Dermis microvascular lymphatic vessel endothelial cell (primary cell): ENCODE measurements around the gene FGF14. TPM values are rescaled to one million over a fixed set of nuclear protein-coding genes. Genes with fewer than 3 reads are reported as not detected.

Source experiments
- DNase-seq, 2 donors: peaks; one replicate each; pipeline versions ENCODE4 v3.0.0 to v3.0.0-alpha.2; 2010; ENCODE audit warnings: low read depth in 2 of 2
- total RNA-seq: library from RNA; depleted of rRNA; stranded (reverse); fragments of >200 nt; gene quantifications from 2 replicates; pipeline ENCODE4 v1.2.1, GENCODE V29; 2014

Gene FGF14
- total RNA-seq, 1 donor from 2014 or later, result 2.4 TPM

DNA sequence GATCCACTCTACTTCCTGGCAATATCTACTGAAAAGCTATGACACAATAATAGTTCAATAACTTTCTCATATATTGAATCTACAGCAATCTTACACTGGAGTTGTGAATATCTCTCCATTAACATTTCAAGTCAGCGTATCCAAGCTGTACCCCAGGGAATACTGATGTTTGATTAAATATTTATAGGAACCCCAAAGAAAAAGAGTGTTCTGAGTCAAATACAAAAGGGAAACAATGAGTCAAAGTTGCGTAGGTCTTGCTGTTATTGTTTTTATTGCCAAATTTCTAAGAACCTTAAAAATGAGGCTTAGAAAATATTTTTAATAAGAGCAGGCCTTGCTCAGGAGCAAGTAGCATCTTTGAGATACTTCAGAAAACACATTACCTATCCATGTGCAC, 415.5 kb downstream of the FGF14 start:
- no peak for DNase-seq

DNA sequence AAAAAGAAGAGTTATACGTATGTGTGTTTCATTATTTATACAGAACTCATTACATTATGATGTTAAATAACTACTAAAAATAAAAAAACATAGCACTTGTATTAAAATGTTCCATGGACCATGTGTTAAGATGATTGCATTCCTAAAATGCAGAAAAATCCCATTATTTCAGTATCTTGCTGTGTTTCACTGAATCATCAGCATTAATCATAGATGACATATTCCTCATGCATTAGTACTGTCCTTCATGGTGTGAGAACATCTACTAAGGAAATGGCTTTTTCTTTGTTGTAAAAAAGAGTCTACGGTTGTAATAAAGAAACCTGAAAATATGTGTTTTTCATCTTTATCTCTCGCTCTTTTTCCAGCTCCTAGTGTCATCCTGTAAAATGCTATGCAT, 416.5 kb downstream of the FGF14 start:
- DNase-seq, result no peak

DNA sequence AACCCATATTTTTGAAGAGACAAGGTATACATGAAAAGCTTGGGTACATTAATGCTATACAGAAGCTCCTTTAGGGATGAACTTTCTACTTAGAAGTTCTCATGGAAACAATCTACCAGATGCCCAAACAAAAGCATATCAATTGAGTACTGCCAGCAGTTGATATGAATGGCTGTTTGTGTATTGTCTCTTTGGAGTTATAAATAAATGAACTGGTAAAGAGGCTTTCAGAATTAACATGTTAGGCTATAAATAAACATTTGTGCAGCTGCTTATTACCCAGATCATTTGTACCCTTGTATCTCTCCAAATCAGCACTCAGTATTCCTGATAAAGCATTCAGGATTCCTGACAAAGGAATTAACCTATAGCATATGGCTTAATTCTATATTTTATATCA, 418.9 kb downstream of the FGF14 start:
- no peak for DNase-seq

DNA sequence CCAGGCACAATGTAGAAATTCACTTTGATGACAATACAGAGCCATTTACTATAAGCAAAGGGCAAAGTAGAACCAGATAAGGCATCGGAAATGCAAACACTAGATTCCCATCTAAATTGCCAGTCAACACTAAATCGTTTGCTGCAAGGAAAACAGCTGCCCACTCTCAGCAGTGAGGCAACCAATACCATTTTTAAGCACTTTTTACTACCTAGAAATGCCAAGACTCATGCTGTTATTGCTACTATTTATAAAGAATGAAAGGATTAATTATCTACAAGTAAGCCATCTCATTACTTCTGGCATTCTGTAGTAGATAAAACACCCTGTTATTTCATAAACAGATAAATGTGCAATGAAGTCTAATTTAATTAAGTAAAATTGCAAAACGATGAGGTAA, 422.0 kb downstream of the FGF14 start:
- DNase-seq, result no peak

DNA sequence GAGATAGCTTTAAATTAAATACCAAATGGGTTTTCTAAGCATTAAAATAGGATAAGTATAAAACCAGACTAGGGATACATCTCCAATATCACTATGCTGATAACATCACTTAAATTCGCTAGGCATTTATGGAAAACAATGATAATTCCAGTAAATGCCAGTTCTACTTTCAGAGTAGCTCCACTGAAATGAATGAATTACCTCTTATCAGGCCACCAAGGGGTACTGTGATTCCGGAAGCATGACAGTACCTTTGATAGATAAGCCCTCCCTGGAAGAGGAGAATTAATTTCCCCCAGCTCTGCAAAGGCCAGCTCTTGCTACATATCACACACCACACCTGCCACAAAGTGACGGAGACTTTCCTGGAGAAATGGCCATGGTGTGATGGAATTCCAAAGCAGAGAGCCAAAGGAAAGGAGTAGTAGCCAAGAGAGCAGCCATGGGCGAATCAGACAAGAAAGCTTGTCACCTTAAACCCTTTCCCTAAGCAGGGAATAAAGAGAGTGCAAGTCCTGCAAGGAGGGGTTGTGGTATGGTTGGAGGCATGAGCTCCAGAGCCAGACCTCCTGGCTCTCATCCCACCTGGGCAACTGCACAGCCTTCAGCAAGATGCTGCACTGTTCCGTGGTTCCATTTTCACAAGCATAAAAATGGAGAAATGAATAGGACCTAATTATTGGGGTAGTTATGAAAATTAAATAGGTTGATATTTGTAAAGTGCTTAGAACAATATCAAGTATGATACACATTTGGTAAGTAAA, 423.1 kb downstream of the FGF14 start:
- DNase-seq, result no peak

DNA sequence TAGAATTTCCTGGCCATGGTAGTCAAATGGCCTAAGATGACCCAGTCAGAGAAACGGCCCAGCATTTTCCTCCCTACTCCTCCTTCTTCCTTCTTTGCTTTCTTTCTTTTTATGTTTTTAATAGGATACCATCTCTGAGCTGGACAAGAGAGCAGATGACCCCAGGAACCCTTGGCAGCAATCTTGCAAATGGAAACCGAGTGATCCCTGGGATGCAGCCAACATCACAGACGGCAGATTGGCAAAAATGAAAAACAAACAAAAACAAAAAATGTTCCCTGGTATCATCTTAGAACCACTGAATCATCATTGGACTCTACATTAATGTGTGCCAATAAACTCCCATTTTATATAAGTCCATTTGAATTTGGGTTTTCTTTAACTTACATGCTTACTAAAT, 424.4 kb downstream of the FGF14 start:
- no peak for DNase-seq

DNA sequence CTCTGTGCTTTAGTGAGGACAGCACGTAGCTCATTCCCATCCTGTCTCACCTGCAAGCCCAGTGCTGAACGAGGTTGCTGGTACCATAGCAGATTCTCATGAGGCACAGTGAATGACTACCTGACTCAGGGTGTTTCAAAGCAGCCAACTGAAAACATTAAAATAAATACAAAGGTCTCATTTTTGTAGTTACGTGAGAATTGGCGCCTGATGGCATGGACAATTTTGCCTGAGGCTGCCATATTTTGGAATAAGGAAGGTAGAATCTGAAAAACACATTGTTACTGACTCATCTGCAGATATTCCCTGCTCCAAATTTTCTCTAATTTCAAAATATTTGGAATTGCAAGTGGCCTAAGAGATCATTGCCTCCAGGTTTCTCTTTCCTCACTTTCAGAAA, 429.7 kb downstream of the FGF14 start:
- DNase-seq, result no peak

DNA sequence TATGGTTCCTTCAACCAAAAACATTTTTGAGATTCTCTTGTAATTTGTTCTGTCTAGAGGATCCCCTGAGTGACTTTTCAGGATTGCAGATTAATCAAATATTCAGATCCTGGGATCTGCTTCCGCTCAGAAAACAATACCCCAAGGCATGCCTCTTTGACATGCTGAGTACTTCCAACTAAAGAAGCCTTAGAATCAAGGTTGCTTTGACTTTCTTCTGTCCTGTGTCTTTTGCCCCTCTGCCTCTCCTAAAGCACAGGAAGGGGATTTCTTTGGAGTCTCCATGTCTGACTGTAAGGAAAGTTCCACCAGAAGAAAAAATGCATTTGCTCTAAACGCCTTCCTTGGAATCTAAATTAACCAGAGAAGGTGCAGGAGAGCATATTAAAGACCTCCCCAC, 431.5 kb downstream of the FGF14 start:
- DNase-seq, result no peak

DNA sequence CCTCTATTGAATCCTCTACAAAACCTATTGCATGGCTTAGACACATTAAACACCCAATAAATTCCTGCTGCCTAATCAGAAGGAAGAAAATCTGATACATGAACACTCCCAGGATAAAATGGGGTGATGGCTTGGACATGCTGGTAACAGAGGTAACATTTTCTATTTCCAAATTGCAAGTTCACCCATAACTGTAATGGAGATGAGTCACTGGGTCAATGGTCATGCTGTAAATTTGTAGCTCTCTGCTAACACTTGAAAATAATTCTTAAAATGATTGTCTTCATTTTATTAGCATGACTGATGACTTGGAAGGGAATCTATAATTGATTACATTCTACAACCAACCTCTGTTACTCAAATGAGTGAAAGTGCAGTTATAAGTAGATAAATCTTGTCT, 434.1 kb downstream of the FGF14 start:
- DNase-seq, result no peak

DNA sequence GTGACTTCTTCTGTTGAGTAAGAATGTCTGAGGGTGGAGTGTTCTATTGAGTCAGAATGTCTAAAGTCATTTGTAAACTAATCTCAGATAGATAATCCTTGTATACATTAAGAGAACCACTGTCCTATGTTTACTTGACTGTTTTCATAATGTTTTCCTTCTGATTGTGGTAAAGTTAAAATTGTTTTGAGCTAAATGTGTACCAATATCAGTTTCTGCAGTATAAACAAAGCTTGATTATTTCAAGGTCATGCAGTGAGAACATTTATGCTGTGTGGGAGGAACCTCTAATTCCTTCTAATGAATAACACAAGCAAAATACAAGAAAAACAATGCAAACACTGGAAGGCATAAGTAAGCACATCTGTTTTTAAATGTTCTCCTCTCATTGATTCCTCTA, 434.6 kb downstream of the FGF14 start:
- no peak for DNase-seq

DNA sequence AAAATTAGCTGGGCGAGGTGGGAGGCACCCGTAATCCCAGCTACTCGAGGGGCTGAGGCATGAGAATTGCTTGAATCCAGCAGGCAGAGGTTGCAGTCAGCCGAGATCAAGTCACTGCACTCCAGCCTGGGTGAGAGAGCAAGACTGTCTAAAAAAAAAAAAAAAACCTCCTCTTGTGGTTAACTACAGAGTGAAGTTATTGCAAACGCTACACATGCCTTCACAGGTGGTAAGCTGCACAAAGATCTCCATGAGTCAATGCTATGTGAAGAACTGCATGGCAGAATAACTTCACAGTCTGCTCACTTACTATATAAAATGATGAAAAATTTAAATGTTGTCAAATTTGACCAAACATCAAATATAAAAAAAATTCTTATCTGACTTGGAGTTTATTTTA, 436.8 kb downstream of the FGF14 start:
- DNase-seq, result no peak

DNA sequence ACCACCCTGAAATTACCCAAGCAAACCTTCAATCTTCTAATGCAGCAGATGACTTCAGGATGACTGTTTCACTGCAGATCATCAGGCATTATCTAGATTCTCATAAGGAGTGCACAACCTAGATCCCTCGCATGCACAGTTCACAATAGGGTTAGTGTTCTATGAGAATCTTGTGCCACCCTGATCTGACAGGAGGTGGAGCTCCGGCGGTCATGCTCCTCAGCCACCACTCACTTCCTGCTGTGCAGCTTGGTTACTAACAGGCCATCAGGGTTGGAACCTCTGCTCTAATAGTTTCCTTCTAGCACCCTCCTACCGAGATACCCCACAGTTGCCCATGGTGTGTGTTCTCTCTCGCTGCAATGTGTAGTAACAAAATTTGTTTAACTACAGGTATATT, 442.8 kb downstream of the FGF14 start:
- no peak for DNase-seq

DNA sequence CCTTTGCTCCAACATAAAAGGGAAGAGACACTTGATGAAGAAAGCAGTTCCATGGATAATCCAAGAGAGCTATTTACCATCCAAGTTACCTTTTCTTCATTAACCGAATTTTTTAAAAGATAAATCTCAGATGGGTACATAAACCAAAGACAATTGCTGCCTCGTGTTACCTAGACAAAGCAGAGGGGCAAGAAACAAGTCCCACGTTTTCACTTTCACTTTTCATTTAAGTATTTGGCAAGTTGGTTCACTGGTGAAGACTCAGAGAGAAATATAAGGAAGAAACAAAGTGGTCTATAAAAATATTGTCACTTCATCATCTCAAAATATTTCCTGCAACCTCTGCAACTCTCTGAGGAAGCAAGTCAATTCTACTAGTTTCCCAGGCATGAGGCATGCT, 446.1 kb downstream of the FGF14 start:
- DNase-seq, result no peak

DNA sequence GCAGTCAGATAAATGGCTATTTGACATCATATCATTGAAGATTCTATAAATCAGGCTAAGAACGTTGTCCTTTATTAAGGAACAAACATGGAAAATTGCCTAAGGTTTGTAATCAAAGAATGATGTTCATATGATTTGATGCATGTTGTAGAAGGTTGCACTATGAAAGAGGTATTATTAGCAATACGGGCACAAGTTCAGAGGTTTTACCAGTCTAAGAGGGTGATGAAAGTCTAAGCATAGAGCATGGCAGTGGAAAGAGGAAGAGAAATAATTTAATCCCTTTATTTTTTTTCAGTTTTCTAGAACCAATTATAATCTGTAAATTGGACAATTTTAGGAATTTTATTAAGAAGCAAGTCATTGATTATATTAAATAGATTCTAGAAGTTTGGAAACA, 450.7 kb downstream of the FGF14 start:
- no peak for DNase-seq

DNA sequence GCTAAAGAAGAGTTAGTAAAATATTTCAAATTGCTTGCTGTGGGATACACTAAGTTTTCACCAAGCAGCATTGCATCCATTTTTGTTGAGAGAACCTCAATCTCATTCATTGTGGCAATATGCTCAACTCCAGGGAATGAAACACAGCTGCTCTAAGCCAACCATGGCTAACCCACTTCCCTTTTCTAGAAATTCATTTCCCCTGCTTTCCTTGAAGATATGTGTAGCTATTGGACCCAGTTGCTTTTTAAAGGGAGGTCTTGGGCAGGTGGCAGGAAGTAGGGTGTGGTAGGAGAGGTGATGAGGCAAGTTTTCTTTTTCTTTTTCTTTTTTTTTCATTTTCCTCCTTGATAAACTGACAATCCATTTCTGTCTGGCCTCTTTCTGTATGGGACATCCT, 452.2 kb downstream of the FGF14 start:
- DNase-seq, result no peak

DNA sequence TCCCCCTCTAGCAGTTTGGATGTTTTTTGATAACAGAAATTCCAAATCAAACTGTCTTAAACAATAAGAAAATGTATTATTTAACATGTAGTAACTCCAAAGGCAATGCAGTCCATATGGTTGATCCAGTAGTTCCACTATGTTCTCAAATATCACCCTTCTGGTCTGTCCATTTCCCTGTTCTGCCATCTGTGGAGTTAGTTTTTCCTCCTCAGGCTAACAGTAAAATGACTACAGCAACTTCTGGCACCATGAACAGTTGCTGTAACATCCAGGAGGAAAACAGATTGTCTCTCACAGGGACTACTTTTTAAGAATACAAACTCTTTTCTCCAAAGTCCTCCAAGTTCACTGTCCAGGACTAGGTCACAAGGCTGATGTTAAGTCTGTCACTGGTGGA, 455.4 kb downstream of the FGF14 start:
- DNase-seq, result no peak

DNA sequence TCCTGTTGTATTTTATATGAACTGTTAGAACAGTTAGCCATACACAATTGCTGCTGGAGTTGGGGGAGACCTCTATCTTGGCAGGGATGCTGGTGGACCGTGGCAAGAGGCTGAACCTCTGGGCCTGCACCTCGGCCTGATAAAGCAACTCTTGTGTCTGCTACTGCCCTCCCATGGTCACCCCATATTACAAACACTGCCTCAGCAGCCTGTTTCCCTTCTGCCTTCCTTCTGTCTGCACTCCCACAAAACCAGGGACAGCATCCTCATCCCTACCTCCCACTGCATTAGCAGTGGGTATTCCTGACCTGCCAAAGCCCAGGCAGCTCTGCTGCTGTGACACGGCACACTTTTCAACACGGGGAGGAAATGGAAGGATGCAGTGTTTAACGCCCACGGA, 456.4 kb downstream of the FGF14 start:
- DNase-seq, result peak in 1 of 2 donors; percentile 1

DNA sequence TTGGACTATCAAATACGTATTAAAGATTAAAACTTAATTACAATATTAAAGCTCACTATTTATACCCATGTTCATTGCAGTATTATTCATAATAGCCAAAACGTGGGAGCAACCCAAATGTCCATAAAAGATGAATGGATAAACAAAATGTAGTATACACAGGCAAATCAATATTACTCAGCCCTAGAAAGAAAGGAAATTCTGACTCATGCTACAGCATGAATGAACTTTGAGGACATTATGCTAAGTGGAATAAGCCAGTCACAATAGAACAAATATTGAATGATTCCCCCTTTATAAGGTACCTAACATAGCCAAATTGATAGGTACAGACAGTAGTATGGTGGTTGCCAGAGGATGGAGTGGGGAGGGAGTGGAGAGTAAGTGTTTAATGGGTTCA, 457.3 kb downstream of the FGF14 start:
- no peak for DNase-seq

DNA sequence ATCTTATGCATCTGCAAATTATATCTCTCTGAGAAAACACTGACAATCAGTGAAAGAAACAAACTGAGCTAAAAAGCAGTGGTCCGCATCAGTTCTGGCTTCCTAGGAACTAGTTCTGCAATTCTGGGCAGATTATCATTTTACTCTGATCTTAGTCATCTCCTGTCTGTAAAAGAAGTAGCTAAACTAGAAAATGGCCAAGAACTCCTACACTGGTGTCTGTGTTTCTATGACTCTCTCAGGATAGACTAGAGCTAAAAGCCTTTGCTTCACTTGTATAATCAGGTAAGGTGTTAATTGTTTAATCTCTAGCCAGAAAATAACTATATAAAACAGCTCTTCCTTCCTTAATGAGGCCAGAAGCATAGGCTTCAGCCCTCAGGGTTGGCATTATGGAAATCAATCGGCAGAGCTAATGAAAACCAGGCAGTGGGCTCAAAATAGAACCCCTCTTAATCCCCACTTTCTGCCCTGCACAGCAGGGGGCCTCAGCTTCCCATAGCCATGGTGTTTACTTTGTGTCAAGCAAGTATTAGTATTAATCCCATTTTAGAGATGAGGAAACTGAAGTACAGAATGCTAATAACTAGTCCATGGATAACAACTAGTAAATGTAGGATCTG, 459.2 kb downstream of the FGF14 start:
- no peak for DNase-seq

DNA sequence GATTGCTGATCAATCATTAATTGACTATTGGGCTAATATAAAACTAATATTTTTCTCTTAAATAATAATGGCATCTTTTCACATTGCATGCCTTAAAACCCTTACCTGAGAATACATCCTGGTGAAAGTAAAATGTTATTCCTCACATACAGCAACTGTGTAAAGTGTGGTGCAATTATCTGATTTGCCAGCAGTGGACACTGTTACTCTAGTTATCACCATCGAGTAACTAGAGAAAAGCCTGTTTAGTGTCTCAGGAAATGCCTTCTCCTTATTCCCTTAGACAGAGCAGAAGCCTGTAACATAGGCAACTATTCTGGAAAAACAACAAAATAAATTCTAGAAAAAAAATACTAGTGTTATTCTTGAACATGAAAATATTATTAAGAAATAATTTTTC, 459.8 kb downstream of the FGF14 start:
- peak in 1 of 2 donors; percentile 27 for DNase-seq

DNA sequence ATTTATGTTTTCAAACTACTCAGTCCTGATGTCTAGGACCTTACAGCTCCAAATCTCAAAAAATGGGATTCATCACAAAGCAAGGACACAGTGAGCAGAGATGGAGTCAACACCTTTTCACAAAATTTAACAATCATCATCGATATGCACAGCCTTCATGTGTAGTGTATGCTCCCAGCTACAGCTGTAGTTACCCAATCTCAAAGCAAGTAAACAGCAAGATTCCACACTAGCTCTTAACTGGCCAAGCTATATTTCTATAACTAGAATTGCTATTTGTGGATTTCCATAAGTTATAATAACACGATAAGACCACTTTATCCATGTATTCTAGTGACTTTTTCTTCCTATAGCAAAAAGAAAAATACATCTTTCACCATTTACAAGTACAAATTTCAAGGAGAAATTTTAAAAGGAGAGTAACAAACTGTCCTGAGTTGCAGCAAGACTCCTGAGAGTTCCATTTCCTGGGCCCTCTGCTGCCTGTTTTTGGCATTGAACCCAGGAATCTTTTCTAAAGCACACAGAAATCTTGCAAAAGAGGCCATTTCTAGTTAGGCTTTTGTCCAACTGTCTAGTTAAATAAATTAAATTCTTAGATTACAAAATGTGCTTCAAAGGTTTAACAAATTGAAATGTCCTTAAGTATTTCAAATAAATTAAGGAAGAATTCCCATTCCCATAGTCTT, 460.6 kb downstream of the FGF14 start:
- no peak for DNase-seq

DNA sequence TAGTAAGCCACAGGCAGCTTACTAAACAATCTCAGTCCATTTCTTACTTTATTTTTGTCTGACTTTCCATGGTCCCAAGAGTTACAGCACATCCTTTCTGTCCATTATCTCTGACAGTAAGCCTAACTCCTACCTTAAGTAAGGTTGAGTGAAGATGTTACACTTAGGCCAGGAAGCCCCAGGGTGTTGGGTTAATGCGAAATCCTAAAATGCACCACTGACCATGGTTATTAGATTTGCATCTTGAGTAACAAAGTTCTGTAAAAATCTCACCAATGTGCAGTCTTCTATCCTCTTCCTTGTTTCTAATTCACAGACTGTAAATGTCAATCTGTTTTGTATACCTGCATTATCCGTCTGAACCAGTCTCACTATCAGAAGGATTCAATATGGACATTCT, 462.5 kb downstream of the FGF14 start:
- DNase-seq, result no peak

DNA sequence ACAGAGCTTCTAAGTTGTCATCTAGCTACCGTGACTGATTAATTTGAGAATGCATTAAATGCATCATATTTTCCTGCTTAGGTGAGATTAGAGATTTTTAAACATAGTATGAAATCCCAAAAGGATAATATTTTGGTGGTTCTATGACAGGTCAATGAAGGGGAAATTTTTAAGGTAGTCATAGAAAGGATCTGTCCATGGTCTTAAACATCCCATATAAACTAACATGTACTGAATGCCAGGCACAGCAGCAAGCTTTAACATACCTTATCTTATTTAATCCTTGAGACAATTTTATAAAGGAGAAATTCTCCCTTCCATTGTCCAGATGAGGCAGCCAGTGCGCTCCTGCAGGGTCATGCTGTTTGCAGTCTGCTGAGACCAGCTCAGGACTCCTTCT, 466.0 kb downstream of the FGF14 start:
- DNase-seq, result no peak
